NB4 (cell line): ENCODE measurements around the gene IHH.

Source experiments
- DNase-seq: peaks from one replicate; pipeline ENCODE4 v3.0.0; 2010; ENCODE audit warnings: low read depth
- H3K4me3 ChIP-seq: one replicate; pipeline ENCODE4 v1.5.1; 2011; ENCODE audit warnings: mild to moderate bottlenecking, low read depth, low read length, moderate library complexity
- MYC ChIP-seq: IDR thresholded peaks from 2 replicates; pipeline ENCODE4 v1.6.1; 2011; ENCODE audit warnings: low read depth, low read length
- POLR2A ChIP-seq: IDR thresholded peaks from 2 replicates; pipeline ENCODE4 v1.6.1; 2011; ENCODE audit warnings: mild to moderate bottlenecking; ENCODE audit not compliant: insufficient read length; ENCODE audit errors: extremely low read depth
- TF ChIP-seq, protein P1 (sequence below): IDR thresholded peaks from 2 replicates; pipeline ENCODE4 v1.6.1; 2011; ENCODE audit warnings: low read depth, low read length
- TF ChIP-seq, protein P2 (sequence below): IDR thresholded peaks from one replicate; pipeline ENCODE4 v1.5.1; 2012; ENCODE audit warnings: low read depth, low read length

The IHH gene

DNA sequence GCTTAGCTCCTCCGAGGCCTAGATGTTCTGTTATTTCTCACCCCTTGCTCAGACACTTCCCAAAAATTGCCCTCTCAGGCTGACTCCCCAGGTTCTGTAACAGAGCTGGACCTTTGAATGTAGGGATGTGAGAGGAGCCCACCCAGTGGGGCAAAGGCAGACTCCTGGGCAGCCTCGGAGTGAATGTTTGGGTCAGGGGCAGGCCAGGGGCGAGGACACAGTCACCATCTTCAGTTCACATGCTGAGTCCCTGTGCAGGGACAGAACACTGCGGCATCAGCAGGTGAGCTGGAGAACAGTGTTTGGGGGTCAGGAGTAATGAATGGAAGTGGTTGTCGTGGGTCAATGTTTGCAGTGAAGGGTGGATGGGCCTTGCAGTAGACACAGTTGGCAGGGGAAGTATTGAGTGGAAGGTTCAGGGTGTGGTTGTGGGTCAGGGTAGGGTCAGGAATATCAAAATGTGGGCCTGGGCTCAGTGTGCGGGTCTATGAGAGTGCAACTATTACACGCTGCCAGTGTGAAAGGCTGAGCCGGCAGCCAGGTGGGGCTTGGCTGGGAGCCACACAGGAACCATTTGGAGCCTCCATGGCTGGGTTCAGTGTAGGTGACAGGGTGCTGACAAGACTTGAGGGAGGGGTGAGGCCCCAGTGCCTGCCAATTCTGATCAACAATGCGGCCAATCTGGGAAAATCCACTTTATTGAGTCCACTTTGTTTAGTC lies 4.4 kb downstream of the IHH start:
- DNase-seq, result no peak
- no peak overlapping the region for H3K4me3 ChIP-seq
- no peak for TF ChIP-seq POLR2A
- TF ChIP-seq, protein P1, sequence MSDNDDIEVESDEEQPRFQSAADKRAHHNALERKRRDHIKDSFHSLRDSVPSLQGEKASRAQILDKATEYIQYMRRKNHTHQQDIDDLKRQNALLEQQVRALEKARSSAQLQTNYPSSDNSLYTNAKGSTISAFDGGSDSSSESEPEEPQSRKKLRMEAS, result no peak

DNA sequence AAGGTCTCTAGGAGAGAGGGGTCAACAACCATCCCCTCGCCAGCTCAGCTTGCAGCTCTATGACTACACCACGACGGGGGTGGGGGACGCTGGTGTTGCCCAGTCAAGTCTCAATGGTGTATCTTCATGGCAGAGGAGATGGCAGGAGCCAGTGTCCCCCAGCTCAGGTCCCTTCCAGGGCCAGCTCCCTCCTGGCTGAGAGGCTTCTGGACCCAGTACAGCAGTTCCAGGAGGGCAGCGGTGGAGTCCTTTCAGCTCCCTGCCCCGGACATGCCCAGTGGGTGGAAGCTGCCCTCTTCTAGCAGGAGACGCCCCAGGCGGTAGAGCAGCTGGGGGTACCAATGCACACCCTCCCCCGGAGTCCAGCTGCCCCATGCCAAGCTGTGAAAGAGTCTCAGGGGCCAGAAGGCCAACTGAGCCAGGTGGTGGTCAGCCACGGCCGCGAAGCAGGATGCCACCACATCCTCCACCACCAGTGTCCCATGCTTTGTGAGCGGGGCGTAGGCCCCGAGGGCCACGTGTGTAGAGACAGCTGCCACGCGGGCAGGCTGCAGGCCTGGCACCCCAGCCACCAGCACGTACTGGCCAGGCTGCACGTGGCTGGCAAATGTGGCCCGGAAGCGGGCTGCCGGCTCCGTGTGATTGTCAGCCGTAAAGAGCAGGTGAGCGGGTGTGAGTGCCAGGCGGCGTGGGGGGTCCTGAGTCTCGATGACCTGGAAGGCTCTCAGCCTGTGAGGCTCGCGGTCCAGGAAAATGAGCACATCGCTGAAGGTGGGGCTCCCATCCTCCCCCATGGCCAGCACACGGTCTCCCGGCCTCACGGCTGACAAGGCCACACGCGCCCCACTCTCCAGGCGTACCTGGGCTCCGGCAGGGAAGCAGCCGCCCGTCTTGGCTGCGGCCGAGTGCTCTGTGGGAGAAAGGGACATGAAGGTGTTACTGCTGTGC lies 5.5 kb downstream of the IHH start:
- no peak overlapping the region for H3K4me3 ChIP-seq
- TF ChIP-seq, protein P1, result no peak
- TF ChIP-seq, protein P2, sequence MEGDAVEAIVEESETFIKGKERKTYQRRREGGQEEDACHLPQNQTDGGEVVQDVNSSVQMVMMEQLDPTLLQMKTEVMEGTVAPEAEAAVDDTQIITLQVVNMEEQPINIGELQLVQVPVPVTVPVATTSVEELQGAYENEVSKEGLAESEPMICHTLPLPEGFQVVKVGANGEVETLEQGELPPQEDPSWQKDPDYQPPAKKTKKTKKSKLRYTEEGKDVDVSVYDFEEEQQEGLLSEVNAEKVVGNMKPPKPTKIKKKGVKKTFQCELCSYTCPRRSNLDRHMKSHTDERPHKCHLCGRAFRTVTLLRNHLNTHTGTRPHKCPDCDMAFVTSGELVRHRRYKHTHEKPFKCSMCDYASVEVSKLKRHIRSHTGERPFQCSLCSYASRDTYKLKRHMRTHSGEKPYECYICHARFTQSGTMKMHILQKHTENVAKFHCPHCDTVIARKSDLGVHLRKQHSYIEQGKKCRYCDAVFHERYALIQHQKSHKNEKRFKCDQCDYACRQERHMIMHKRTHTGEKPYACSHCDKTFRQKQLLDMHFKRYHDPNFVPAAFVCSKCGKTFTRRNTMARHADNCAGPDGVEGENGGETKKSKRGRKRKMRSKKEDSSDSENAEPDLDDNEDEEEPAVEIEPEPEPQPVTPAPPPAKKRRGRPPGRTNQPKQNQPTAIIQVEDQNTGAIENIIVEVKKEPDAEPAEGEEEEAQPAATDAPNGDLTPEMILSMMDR, result no peak
- TF ChIP-seq POLR2A (no peak), MYC (no peak)
- DNase-seq, result no peak

DNA sequence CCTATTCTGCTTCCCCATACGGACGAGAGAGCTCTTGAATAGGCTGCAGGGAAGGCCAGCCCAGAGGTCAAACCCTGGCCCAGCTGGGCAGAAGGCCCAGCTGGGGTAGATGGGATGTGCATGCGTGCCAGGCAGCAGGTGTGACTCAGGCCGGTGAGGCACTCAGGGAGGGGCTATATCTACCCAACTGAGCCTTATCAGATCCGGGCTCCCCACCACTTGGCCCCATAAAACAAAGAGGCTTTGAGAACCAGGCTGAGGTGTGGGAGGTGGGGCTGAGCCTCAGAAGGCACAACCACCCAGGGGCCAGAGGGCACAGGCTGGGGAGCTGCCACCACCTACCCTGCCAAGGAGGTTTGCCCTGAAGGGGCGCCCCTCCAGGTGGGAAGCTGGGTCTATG lies 11.4 kb downstream of the IHH start:
- no peak overlapping the region for H3K4me3 ChIP-seq
- TF ChIP-seq, protein P1, result no peak
- TF ChIP-seq, protein P2, result no peak
- TF ChIP-seq POLR2A, result no peak
- TF ChIP-seq MYC, result no peak
- no peak for DNase-seq

DNA sequence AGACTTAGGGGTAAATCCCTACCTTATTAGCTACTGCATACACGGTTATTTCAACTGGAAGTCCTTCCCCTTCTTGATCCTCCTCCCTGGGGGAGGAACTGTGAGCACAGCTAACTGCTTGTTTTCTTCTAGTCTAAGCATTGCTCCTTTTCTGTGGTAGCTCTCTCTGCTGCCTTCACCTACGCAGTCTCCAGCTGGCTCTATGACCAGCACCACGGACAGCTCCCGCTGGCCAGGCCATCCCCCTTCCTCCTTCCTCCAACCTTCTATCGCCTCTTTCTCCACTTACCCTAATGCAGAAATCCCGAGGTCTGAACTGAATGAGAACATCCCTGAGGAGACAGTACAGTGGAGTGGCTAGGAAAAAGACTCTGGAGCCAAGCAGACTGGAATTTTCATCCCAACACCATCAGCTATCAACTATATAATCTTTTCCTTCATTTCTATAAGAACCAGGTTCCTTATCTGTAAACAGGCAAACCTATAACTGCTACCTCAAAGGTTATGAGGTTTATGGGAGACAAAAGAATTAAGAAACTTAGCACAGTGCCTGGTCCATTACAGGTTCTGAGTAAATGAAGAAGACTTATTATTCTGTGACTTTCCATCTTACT lies 14.7 kb downstream of the IHH start:
- no peak overlapping the region for H3K4me3 ChIP-seq
- DNase-seq, result peak; percentile 62
- TF ChIP-seq POLR2A (no peak), MYC (no peak)
- TF ChIP-seq, protein P2, result no peak
- TF ChIP-seq, protein P1, result no peak

DNA sequence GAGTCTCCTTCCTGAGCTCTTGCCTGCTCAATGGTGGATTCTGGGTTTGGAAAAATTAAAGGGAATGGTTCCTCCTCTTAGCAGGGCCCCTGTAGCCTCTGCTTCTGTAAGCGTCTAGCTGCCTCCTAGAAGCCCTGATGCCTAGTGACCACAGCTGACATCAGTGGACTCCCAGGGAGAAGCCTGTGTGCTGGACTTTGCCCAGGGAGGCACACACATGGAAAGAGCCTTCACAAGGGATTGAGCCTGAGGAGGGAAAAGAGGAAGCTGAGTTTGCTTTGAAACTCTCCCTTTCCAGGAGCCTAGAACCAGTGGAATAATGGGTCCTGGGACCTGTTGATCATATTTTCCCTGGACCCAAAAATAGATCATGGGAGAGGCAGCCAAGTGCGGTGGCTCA lies 18.0 kb downstream of the IHH start:
- no peak overlapping the region for H3K4me3 ChIP-seq
- DNase-seq, result no peak
- TF ChIP-seq MYC, result no peak

DNA sequence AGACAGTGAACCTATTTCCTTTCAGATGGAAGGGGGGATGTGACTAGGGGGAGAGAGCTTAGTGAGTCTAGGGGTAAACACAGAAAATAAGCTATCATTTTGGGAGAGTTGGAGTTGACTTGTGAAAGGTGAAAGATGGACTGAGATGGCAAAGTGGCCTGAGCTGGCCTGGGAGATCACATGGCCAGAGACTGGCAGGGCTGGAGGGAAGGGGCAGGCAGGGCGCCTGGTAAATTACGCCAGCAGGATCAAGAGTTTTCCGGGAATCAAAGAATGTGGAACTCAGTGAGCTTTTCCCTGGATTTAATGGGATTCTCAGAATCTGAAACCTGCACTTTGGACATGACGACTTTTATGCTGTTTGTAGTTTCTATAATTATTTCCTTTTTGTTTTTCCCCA lies 18.6 kb downstream of the IHH start:
- no peak overlapping the region for H3K4me3 ChIP-seq
- TF ChIP-seq POLR2A (no peak), MYC (no peak)
- TF ChIP-seq, protein P2, result no peak
- TF ChIP-seq, protein P1, result no peak
- no peak for DNase-seq
